C4-2B (cell line): ENCODE measurements around the gene CDRT4.
"Not testable (repeated sequence)": the region's sequence is repeated elsewhere in the genome, so short reads cannot be mapped to it uniquely, and the experiment has no call there.

Source experiments
- ZFX ChIP-seq: fragments of 450-650 bp; IDR thresholded peaks from 2 replicates; pipeline ENCODE4 v1.6.1; 2017
- TF ChIP-seq, protein P1 (sequence below): fragments of 450-650 bp; conservative IDR thresholded peaks from 2 replicates; pipeline ENCODE4 v1.5.1; 2017; ENCODE audit warnings: mild to moderate bottlenecking

DNA sequence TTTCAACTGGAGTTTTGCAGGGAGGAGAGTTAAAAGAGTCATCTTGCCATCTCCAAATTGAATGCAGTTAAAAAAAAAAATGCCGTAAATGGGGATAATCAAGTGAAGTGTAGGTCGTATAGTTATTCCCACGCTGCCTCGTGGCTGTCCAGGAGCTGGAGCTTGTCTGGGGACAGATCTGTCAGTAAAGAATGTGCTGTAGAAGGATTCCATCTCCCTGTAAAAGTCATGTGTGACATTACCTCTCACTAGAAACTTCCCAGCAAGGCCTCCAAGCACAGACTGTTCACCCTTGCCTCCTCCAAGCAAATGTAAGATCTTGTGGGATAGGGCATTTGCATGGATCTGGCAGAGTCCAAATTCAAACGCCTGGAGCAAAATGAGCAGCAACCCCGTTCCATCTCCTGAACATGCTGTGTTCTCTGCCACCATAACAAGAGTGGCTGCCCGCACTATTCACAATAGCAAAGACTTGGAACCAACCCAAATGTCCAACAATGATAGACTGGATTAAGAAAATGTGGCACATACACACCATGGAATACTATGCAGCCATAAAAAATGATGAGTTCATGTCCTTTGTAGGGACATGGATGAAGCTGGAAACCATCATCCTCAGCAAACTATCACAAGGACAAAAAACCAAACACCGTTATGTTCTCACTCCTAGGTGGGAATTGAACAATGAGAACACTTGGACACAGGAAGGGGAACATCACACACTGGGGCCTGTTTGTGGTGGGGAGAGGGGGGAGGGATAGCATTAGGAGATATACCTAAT is 28.0 kb downstream of the CDRT4 start:
- TF ChIP-seq, protein P1, sequence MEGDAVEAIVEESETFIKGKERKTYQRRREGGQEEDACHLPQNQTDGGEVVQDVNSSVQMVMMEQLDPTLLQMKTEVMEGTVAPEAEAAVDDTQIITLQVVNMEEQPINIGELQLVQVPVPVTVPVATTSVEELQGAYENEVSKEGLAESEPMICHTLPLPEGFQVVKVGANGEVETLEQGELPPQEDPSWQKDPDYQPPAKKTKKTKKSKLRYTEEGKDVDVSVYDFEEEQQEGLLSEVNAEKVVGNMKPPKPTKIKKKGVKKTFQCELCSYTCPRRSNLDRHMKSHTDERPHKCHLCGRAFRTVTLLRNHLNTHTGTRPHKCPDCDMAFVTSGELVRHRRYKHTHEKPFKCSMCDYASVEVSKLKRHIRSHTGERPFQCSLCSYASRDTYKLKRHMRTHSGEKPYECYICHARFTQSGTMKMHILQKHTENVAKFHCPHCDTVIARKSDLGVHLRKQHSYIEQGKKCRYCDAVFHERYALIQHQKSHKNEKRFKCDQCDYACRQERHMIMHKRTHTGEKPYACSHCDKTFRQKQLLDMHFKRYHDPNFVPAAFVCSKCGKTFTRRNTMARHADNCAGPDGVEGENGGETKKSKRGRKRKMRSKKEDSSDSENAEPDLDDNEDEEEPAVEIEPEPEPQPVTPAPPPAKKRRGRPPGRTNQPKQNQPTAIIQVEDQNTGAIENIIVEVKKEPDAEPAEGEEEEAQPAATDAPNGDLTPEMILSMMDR, result not testable (repeated sequence)
- TF ChIP-seq ZFX, result not testable (repeated sequence)
